ENCODE measurements around the gene DNAI7.
A peak's percentile ranks its signal among the peaks of the same experiment; 100 is the strongest.

DNAI7 gene

GRCh38 chr12:25187781-25188180 lies 7.2 kb downstream of the DNAI7 start:
- H3K4me3 ChIP-seq (ENCODE audit: low read depth, low read length), result no peak overlapping the region
- DNase-seq (ENCODE audit: low read depth, low spot score), result peak; percentile 74
- CTCF ChIA-PET, result no interaction called here
- TF ChIP-seq CTCF (IDR thresholded peaks at IDR 0.05; ENCODE audit: insufficient read depth, low read length, missing control alignments), result no peak
- POLR2A ChIA-PET, result no interaction called here

GRCh38 chr12:25186788-25187402 lies 8.1 kb downstream of the DNAI7 start:
- ChIA-PET CTCF (interaction anchor here (1.4 kb wide), 1 partner anchor 33 kb away, joined by 3 read pairs; no protein-coding TSS in a partner anchor), POLR2A (no interaction called here)
- H3K4me3 ChIP-seq (ENCODE audit: low read depth, low read length), result no peak overlapping the region
- TF ChIP-seq CTCF (IDR thresholded peaks at IDR 0.05; ENCODE audit: insufficient read depth, low read length, missing control alignments), result no peak
- no peak for DNase-seq (ENCODE audit: low read depth, low spot score)

- DNase-seq (ENCODE audit: low read depth, low spot score), result no peak
- H3K4me3 ChIP-seq (ENCODE audit: low read depth, low read length), result no peak overlapping the region
- ChIA-PET CTCF (interaction anchor here (1.4 kb wide), 1 partner anchor 32 kb away, joined by 3 read pairs; no protein-coding TSS in a partner anchor), POLR2A (no interaction called here)
- TF ChIP-seq CTCF (IDR thresholded peaks at IDR 0.05; ENCODE audit: insufficient read depth, low read length, missing control alignments), result no peak
Measured at GRCh38 chr12:25186038-25186787, 8.7 kb downstream of the DNAI7 start.

GRCh38 chr12:25184132-25184531 lies 10.8 kb downstream of the DNAI7 start:
- ChIA-PET POLR2A (no interaction called here), CTCF (interaction anchor here (2.1 kb wide), 1 partner anchor 29 kb away, joined by 8 read pairs; no protein-coding TSS in a partner anchor)
- no peak for TF ChIP-seq CTCF (IDR thresholded peaks at IDR 0.05; ENCODE audit: insufficient read depth, low read length, missing control alignments)
- DNase-seq (ENCODE audit: low read depth, low spot score), result no peak
- H3K4me3 ChIP-seq (ENCODE audit: low read depth, low read length), result no peak overlapping the region

- ChIA-PET POLR2A (interaction anchor here (0.6 kb wide), 1 partner anchor 235 kb away, joined by 3 read pairs; no protein-coding TSS in a partner anchor), CTCF (interaction anchor here (1.2 kb wide), 1 partner anchor 28 kb away, joined by 3 read pairs; no protein-coding TSS in a partner anchor)
Measured at GRCh38 chr12:25182765-25183164, 12.2 kb downstream of the DNAI7 start.

More at GRCh38 chr12:25182765-25183164, 12.2 kb downstream of the DNAI7 start:
- TF ChIP-seq CTCF (IDR thresholded peaks at IDR 0.05; ENCODE audit: insufficient read depth, low read length, missing control alignments), result no peak
- no peak overlapping the region for H3K4me3 ChIP-seq (ENCODE audit: low read depth, low read length)
- no peak for DNase-seq (ENCODE audit: low read depth, low spot score)
